GM10266 (cell line): ENCODE data around the gene RNF169.
A peak's percentile ranks its signal among the peaks of the same experiment; 100 is the strongest.
"Not testable (repeated sequence)": the region's sequence is repeated elsewhere in the genome, so short reads cannot be mapped to it uniquely, and the experiment has no call there.

Experiments
- DNase-seq: peaks from one replicate; pipeline ENCODE4 v3.0.0; 2012; ENCODE audit errors: extremely low spot score
- TF ChIP-seq, protein P1 (sequence below): IDR thresholded peaks from 2 replicates; pipeline ENCODE4 v1.5.1; 2012; ENCODE audit warnings: mild to moderate bottlenecking, low read depth; ENCODE audit not compliant: control insufficient read depth, insufficient read depth; ENCODE audit errors: missing control alignments

The RNF169 gene

DNA sequence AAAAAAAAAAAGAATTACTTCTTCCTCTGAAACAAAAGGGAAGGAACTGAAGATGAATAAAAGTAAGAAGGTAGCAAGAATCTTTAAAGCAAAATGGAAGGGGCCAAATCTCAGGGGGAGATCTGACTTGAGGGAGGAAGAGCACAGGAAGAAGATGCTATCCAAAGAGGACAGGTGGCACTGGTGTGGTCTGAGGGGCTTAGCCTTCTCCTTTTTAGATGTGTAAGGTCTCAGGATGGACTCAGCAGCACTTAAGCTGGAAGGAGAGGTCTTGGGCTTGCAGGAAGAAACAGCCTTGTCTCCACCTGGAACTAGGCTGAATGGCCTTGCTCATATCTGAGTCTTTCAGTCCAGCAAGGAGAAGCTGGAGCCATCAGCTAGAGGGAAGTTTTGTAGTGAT is 5.0 kb upstream of the RNF169 start:
- no peak for DNase-seq
- TF ChIP-seq, protein P1, sequence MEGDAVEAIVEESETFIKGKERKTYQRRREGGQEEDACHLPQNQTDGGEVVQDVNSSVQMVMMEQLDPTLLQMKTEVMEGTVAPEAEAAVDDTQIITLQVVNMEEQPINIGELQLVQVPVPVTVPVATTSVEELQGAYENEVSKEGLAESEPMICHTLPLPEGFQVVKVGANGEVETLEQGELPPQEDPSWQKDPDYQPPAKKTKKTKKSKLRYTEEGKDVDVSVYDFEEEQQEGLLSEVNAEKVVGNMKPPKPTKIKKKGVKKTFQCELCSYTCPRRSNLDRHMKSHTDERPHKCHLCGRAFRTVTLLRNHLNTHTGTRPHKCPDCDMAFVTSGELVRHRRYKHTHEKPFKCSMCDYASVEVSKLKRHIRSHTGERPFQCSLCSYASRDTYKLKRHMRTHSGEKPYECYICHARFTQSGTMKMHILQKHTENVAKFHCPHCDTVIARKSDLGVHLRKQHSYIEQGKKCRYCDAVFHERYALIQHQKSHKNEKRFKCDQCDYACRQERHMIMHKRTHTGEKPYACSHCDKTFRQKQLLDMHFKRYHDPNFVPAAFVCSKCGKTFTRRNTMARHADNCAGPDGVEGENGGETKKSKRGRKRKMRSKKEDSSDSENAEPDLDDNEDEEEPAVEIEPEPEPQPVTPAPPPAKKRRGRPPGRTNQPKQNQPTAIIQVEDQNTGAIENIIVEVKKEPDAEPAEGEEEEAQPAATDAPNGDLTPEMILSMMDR: no peak

- TF ChIP-seq, protein P1: no peak
- no peak for DNase-seq
These were observed 4.4 kb upstream of the RNF169 start for GRCh38 chr11:74744277-74744676.

DNA sequence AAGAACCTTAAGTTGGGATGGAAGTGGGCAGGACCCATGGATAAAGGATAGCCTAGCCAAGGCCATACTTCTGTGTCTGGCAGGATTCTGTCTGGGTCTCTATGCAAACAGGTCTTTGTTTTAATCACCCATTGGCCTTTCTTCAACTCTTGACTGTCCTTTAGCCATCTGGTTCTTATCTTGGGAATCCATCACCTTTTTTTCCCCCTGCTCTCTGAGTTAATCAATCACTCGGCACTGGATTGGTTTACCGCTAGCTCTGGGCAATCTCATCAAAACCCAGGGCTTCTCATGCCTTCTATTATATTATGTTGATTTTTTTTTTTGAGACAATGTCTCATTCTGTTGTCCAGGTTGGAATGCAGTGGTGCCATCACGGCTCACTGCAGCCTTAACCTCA is 1.8 kb upstream of the RNF169 start:
- TF ChIP-seq, protein P1: no peak

DNA sequence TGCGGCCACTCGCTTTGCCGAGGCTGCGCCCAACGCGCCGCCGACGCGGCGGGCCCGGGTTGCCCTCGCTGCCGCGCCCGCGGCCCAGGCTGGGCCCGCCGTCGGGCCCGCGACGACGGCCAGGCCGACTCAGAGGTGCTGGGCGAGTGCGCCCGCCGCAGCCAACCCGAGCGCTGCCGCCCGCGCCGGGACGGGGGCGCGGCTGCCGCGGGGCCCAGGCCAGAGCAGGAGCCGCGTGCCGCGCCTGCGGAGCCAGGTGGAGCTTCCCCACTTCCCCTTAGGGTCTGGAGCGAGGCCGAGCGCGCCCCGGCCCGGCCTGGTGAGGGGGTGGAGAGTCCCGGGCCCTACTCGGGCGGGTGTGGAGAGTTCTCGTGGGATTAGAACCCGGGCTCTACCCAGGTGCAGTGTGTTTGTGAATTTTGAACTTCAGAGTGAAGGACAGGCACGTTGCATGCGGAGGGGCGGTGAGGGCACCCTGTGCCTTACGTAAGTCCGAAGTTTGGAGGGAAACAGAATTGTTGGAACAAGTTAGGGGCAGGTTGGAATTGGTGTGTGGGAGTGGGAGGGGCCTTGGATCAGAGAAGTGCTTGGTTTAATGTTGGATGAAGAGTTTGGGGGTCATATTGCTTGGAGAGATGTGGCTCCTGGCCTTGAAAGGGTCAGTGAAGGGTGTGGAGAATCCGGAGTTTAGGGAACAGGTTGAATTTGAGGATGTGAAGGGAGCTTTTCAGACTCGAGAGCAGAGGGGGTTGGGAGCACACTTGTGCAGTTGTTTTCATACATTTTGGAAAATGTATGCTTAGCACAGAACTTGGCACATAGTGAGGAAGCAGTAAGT is 697 bp downstream of the RNF169 start:
- DNase-seq: peak; percentile 79
- TF ChIP-seq, protein P1: no peak

More for the DNA sequence above, 1.8 kb upstream of the RNF169 start:
- DNase-seq: no peak

DNA sequence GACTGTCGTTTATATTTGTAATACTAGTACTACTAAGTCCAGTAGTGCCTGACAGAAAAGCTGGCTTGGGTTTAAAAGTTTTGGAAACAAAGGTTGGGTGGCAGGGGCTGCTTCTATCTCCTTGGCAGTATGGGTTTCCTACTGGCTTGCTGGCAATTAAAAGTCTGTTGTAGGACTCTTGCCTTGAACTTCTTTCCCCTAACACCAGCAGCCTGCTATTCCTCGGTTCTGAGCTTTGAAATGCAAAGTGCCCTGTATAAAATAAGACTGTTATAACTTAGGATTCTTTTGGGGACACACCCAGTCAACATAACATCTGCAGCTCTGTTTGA is 1.3 kb downstream of the RNF169 start:
- TF ChIP-seq, protein P1: no peak
- DNase-seq: no peak

DNA sequence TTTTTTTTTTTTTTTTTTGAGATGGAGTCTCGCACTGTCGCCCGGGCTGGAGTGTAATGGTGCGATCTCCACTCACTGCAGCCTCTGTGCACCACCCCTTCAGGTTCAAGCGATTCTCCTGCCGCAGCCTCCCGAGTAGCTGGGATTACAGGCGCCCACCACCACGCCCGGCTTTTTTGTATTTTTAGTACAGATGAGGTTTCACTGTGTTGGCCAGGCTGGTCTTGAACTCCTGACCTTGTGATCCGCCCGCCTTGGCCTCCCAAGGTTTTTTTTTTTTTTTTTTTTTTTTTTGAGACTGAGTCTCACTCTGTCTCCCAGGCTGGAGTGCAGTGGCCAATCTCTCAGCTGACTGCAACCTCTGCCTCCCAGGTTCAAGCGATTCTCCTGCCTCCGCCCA is 1.9 kb downstream of the RNF169 start:
- not testable (repeated sequence) for DNase-seq

- TF ChIP-seq, protein P1: no peak
- no peak for DNase-seq
These were observed 2.7 kb downstream of the RNF169 start for GRCh38 chr11:74751303-74751702.
